GM21737 (cell line): Measurements from ENCODE around the gene AMOTL2.

Source experiments
- ATAC-seq: cut with Tn5 transposase; IDR thresholded peaks from one replicate; pipeline ENCODE4 v1.9.1; 2021; ENCODE audit warnings: mild to moderate bottlenecking, moderate library complexity; ENCODE audit not compliant: unreplicated experiment

The AMOTL2 gene

DNA sequence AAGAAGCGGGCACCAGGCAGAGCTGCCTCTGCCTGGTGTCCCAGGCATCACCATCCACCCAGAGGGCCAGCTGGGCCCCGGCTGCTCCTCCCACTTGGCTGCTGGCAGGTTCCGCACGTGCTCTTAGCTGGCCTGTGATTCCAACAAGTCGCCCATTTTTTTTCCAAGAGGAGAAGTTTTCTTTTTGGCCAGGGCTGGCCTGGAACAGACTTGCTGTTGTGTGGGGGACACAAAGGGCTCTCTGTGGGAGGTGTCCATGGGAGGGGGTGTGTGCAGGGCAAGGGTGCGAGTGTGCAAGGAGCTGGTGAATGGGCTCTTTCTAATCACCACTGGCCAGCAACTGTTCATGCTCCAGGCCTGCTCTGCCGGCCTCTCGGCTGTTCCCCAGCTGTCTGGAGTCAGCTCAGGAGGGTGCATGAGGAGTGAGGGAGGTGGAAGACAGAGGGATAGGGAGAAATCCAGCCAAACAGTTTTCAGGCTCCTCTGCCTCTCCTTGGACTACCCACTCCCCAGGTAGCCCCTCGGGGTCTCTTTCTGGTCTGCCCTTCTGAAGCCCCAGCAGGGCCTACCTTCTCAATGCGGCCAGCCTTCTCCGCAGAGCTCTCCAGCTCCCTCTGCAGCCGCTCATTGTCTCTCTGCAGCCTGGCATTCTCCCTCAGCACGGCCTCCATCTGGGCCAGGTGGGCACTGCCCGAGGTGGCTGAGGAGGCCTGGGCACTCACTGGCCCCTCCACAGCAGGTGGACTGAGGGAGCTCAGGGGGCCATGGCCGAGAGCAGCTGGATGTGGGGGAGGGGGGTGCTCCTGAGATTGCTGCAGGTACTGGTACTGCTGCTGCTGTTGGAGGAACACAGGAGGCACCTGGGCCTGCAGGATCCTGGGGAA lies 7.1 kb downstream of the AMOTL2 start:
- no peak for ATAC-seq

GRCh38 chr3:134366221-134366927 lies 7.9 kb downstream of the AMOTL2 start:
- no peak for ATAC-seq

DNA sequence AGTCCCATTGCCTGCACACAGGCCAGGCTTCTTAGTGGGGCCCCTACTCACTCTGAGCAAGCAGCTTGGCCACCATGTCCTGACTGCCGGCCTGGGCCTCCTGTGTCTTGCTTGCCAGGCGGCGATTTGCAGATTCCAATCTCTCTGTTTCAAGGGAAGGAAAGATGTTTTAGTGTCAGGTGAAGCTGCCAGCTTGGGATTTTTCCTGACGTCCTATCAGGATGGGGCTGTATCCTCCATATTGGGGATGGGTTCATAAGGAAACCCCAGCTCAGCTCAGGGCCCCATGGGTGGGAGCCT lies 8.5 kb downstream of the AMOTL2 start:
- no peak for ATAC-seq

- no peak for ATAC-seq
These were observed 9.1 kb downstream of the AMOTL2 start for GRCh38 chr3:134364936-134365765.

GRCh38 chr3:134364061-134364935 lies 9.9 kb downstream of the AMOTL2 start:
- no peak for ATAC-seq

GRCh38 chr3:134363381-134363755 lies 10.9 kb downstream of the AMOTL2 start:
- ATAC-seq: no peak

GRCh38 chr3:134362670-134363380 lies 11.4 kb downstream of the AMOTL2 start:
- ATAC-seq: no peak

DNA sequence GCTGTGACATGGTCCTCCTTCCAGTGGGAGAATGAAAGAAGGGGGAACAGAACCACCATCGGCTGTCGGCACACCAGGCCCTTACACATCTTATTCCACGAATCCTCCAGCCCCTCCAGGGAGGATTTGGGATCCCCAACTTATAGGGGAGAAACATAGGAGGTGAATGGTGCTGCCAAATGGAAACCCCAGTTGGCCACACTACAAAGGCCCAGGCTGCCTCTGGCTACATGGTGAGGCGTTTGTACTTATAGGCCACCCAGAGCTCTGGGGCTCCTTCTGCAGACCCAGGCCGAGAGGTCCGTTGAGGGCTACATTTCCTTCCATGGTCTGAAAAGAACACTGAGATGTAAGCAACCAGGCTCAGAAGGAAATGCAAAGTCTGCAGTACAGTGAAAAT lies 12.0 kb downstream of the AMOTL2 start:
- no peak for ATAC-seq

- no peak for ATAC-seq
These were observed 12.9 kb downstream of the AMOTL2 start for GRCh38 chr3:134361162-134361835.

GRCh38 chr3:134360046-134360445 lies 14.2 kb downstream of the AMOTL2 start:
- no peak for ATAC-seq

- no peak for ATAC-seq
These were observed 14.9 kb downstream of the AMOTL2 start for GRCh38 chr3:134359121-134360010.

GRCh38 chr3:134357914-134358811 lies 16.1 kb downstream of the AMOTL2 start:
- no peak for ATAC-seq

DNA sequence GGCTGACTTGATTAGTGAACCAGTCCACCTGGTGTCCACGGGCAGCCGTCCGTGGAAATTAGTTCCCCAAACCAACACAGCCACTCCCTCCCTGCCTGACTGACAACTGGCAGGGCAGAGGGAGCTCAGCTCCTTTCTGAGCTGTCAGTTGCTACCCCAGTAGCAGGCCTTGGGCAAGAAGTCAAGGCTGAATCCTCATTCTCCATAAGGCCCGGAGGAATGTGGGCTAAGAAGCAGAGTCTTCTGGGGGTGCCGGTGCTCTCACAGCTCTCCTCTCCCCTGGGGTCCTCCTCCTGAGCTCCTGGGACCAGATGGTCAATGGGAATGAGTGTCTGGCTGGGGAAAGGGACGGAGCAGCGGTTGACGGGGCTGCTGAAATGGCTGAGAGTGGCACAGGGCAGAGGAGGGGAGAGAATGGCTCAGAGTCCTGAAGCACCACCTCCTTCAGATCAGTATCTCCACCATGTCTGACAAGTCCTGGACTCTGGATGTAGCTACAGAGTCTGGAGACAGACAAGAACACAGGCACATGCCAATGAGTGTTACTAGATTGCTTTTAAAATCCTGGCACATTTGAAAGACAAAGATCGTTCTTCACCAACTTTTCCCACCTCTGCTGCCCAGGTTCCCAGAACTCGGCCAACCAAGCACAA lies 16.9 kb downstream of the AMOTL2 start:
- ATAC-seq: no peak

GRCh38 chr3:134356411-134357040 lies 17.7 kb downstream of the AMOTL2 start:
- ATAC-seq: no peak

DNA sequence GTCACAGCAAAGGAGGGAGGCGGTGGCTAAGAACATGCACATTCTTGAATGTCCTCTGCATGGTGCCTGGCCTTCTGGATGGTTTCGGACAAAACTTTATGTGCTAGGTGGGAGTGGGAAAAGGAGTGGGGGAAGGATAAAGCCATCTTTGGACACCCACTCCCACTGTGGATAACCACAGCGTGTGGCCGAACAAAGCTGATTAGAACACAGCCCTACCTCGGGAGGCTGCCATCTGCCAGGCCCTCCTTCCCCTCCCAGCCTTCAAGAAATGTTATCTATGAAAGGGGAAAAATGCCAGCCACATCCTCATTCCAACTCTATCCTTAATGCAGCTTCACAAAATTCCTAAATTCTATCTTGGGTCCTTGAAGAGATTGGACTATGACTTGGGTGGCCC lies 18.8 kb downstream of the AMOTL2 start:
- ATAC-seq: no peak

- ATAC-seq: no peak
These were observed 19.5 kb downstream of the AMOTL2 start for GRCh38 chr3:134354612-134355251.
